ENCODE results near the gene HINT1. TPM values are rescaled to one million over a fixed set of nuclear protein-coding genes. Genes with fewer than 3 reads are reported as not detected.
A peak's percentile ranks its signal among the peaks of the same experiment; 100 is the strongest.

Gene HINT1
- total RNA-seq, 1 experiment from 2014 or later: 249 TPM

DNA sequence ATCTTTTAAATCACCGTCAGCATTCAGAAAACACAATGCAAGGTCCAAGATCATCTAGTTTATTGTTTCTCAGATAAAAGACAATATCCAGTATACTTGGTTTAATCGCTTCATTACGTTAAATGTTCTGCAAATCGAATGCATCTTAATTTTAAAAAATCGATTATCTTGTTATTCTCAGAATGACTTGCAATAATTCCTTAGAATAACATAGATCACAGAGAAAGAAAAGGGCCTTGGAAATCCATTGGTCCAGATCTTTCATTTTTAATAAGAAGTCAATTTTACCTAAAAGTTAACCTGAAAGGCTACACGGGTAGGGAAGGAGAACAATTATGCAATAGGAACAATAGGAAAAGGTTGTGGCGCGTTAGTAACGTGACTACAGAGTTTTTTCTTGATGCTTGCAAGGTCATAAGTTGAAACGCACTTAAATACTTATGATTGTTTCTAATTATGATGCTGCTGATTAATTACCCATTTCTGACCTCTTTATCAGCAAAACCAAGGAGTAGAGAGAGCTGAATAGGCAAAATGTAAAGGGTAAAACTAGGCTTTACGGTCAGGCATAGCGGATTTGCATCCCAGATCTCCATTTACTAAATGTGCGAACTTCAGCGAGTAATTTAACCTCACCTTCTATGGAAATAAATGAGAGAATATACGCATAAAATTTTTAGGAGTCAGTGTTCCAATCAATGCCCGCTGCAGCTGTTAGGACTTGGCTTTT lies 4.9 kb upstream of the HINT1 start:
- Histone ChIP-seq H3T11ph (ENCODE audit: low read length) (no peak overlapping the region), H2BK12ac (ENCODE audit: insufficient read length, low read depth, low read length) (no peak overlapping the region), H3K23me2 (ENCODE audit: insufficient read length, low read depth, low read length, poor library complexity, severe bottlenecking) (peaks cover 7% of the 10 kb centered on the region), H3K18ac (ENCODE audit: insufficient read length, low read depth, low read length) (peak overlapping the region; percentile 32), H2BK5ac (ENCODE audit: insufficient read length, low read length) (no peak overlapping the region), H2AFZ (ENCODE audit: low read length) (no peak overlapping the region), H2BK20ac (ENCODE audit: low read depth, low read length, poor library complexity, severe bottlenecking) (no peak overlapping the region), H3K79me1 (ENCODE audit: insufficient read depth, low read depth, low read length, poor library complexity, severe bottlenecking) (no peaks in the 10 kb centered on the region), H3K4me1 (ENCODE audit: insufficient read depth, low read length) (no peaks in the 10 kb centered on the region), H3K9me3 (ENCODE audit: control insufficient read depth, low read depth, low read length) (no peaks in the 10 kb centered on the region), H4K20me1 (ENCODE audit: control insufficient read depth, insufficient read depth, insufficient read length) (no peaks in the 10 kb centered on the region), H3K56ac (ENCODE audit: insufficient read length, low read depth, low read length) (peak overlapping the region; percentile 43), H3K79me2 (ENCODE audit: insufficient read depth, low read length) (no peaks in the 10 kb centered on the region), H3K14ac (ENCODE audit: insufficient read depth, low read length) (peak overlapping the region; percentile 39; the same call in 1 of the 2 replicates), H3K27ac (ENCODE audit: insufficient read length, low read depth, low read length) (peak overlapping the region; percentile 42), H2AK5ac (ENCODE audit: insufficient read length, low read length) (no peak overlapping the region), H3K27me3 (ENCODE audit: insufficient read depth, low read length) (no peaks in the 10 kb centered on the region), H2BK15ac (ENCODE audit: low read depth, low read length) (no peak overlapping the region), H4K91ac (ENCODE audit: insufficient read length, low read depth, low read length) (no peak overlapping the region), H4K8ac (replicated peaks; ENCODE audit: insufficient read length, low read depth, low read length) (no peak overlapping the region), H3K23ac (ENCODE audit: insufficient read length, low read depth, low read length) (no peak overlapping the region), H2BK120ac (ENCODE audit: low read depth, low read length, poor library complexity, severe bottlenecking) (no peak overlapping the region), H3K4me2 (ENCODE audit: insufficient read depth, insufficient read length, low read length) (peak overlapping the region; percentile 90), H4K5ac (ENCODE audit: insufficient read length, low read depth, low read length) (peak overlapping the region; percentile 34), H3K4ac (ENCODE audit: low read depth, low read length) (no peak overlapping the region), H3K9ac (ENCODE audit: extremely low read depth, insufficient read length, low read length) (peak overlapping the region; percentile 92)
- H3K9me3 Mint-ChIP-seq: no peaks in the 10 kb centered on the region
- peaks cover 15 to 23% of the 10 kb centered on the region in 2 experiments for H3K4me1 Mint-ChIP-seq
- peak overlapping the region; percentile 75 to 95 (median 93); a peak in 6 of 7 replicates for H3K27ac Mint-ChIP-seq
- no peaks in the 10 kb centered on the region for H3K36me3 Mint-ChIP-seq (ENCODE audit: insufficient read depth in 1 of 3, low read depth in 3 of 3)
- no CpG with 5 or more reads among the region's 16 CpGs for WGBS (ENCODE audit: extremely low coverage, insufficient read length, low lambda C conversion rate)
- no peak for TF ChIP-seq CTCF (conservative IDR thresholded peaks at IDR 0.05)
- H3K27me3 Mint-ChIP-seq (ENCODE audit: low read depth): peaks cover under 1% of the 10 kb centered on the region; the same call in 1 of the 2 replicates
- DNase-seq: no peak
- H3K4me3 Mint-ChIP-seq: peak overlapping the region; percentile 96 to 99

All from H9 (cell line).